NT2/D1 (cell line): ENCODE measurements around the gene CPA1.

Source experiments
- YY1 ChIP-seq: IDR thresholded peaks from 2 replicates; pipeline ENCODE4 v1.6.1; 2011; ENCODE audit not compliant: insufficient read length, insufficient read depth
- ZNF274 ChIP-seq: IDR thresholded peaks from 2 replicates; pipeline ENCODE4 v1.6.1; 2011; ENCODE audit warnings: mild to moderate bottlenecking, low read depth, low read length

DNA sequence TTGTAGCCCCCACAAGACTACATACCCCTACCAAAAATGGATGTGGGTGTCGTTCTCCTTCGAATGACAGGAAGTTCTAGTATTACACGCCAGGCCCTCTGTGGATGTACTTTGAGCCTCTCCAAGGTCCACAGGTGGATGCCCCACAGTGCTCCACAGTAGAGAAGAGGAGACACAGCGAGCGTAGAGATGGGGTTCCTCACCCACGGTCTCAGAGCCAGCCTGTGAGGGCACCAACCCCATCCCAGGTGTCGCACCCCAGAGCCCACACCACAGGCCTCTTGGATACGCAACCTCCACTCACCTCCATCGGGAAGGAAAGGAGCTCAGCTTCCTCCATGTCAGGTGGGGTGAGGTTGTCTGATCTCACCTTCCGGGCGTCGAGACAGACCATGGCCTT, 33.4 kb upstream of the CPA1 start:
- no peak for TF ChIP-seq YY1
- no peak for TF ChIP-seq ZNF274
